WTC11 (cell line): ENCODE results near the gene ZNF366. TPM values are rescaled to one million over a fixed set of nuclear protein-coding genes. Genes with fewer than 3 reads are reported as not detected.

Experiments
- ATAC-seq: fragments of 200-7000 bp; cut with Tn5 transposase; 2 replicates; pipeline ENCODE4 v1.10.0; 2021; ENCODE audit warnings: mild to moderate bottlenecking, moderate library complexity
- CTCF ChIA-PET: fragments of 300-600 bp; sonication (Branson Sonifier 250); formaldehyde crosslinking; loops from one replicate; lab custom pipeline; 2021; ENCODE audit warnings: antibody characterized with exemption; lab: Charles Lee
- POLR2A ChIA-PET: fragments of 350-600 bp; sonication (Branson Sonifier 250); formaldehyde crosslinking; loops from one replicate; lab custom pipeline; 2021; ENCODE audit warnings: antibody characterized with exemption; lab: Charles Lee
- DNase-seq: peaks from one replicate; pipeline ENCODE4 v3.0.0; 2021; ENCODE audit warnings: low spot score
- H3K27ac Mint-ChIP-seq: 2 replicates; pipeline ENCODE4 v1.8.0; 2021; ENCODE audit warnings: mixed read lengths
- H3K27me3 Mint-ChIP-seq: 2 replicates; pipeline ENCODE4 v1.8.0; 2021; ENCODE audit warnings: low read depth, mild to moderate bottlenecking, moderate library complexity, mixed read lengths
- H3K36me3 Mint-ChIP-seq: 2 replicates; pipeline ENCODE4 v1.8.0; 2021; ENCODE audit warnings: mixed read lengths
- H3K4me1 Mint-ChIP-seq: 2 replicates; pipeline ENCODE4 v1.8.0; 2022; ENCODE audit warnings: mixed read lengths
- H3K4me3 Mint-ChIP-seq: 2 replicates; pipeline ENCODE4 v1.8.0; 2021; ENCODE audit warnings: mild to moderate bottlenecking, moderate library complexity, mixed read lengths
- H3K9me3 Mint-ChIP-seq: 2 replicates; pipeline ENCODE4 v1.8.0; 2021; ENCODE audit warnings: mixed read lengths
- AFF4 ChIP-seq: sonication (generic); formaldehyde crosslinking; IDR thresholded peaks from 2 replicates; pipeline ENCODE4 v1.8.1; 2023; ENCODE audit warnings: mild to moderate bottlenecking, missing genetic modification reagents, borderline replicate concordance
- AR ChIP-seq: fragments of 250-450 bp; sonication (Bioruptor Pico); IDR thresholded peaks from 2 replicates; pipeline ENCODE4 v1.9.0; 2021; ENCODE audit warnings: mild to moderate bottlenecking
- CBFB ChIP-seq: sonication (generic); formaldehyde crosslinking; IDR thresholded peaks from 2 replicates; pipeline ENCODE4 v1.8.1; 2022; ENCODE audit warnings: mild to moderate bottlenecking, low read depth, missing genetic modification reagents
- E2F5 ChIP-seq: sonication (generic); formaldehyde crosslinking; IDR thresholded peaks from 2 replicates; pipeline ENCODE4 v1.8.1; 2022; ENCODE audit warnings: mild to moderate bottlenecking, moderate library complexity, missing genetic modification reagents
- ELF4 ChIP-seq: sonication (generic); formaldehyde crosslinking; IDR thresholded peaks from 2 replicates; pipeline ENCODE4 v1.8.1; 2022; ENCODE audit warnings: low read depth, mild to moderate bottlenecking, moderate library complexity, missing genetic modification reagents
- EMX1 ChIP-seq: fragments of 250-450 bp; sonication (Bioruptor Pico); IDR thresholded peaks from 2 replicates; pipeline ENCODE4 v1.8.0; 2021; ENCODE audit warnings: mild to moderate bottlenecking
- NR1H2 ChIP-seq: sonication (generic); formaldehyde crosslinking; IDR thresholded peaks from 2 replicates; pipeline ENCODE4 v1.9.0; 2021; ENCODE audit warnings: mild to moderate bottlenecking, moderate library complexity, missing genetic modification reagents
- RELA ChIP-seq: sonication (generic); formaldehyde crosslinking; IDR thresholded peaks from 2 replicates; pipeline ENCODE4 v1.8.1; 2022; ENCODE audit warnings: missing genetic modification reagents, mild to moderate bottlenecking, borderline replicate concordance
- SP1 ChIP-seq: sonication (generic); formaldehyde crosslinking; conservative IDR thresholded peaks from 2 replicates; pipeline ENCODE4 v1.8.1; 2022; ENCODE audit warnings: missing genetic modification reagents
- TEAD1 ChIP-seq: sonication (generic); formaldehyde crosslinking; IDR thresholded peaks from 2 replicates; pipeline ENCODE4 v1.8.0; 2022; ENCODE audit warnings: mild to moderate bottlenecking, missing genetic modification reagents
- ZNF263 ChIP-seq: sonication (generic); formaldehyde crosslinking; IDR thresholded peaks from 2 replicates; pipeline ENCODE4 v1.8.1; 2022; ENCODE audit warnings: low read depth, mild to moderate bottlenecking, moderate library complexity, missing genetic modification reagents
- ZNF423 ChIP-seq: fragments of 250-450 bp; sonication (Bioruptor Pico); IDR thresholded peaks from 2 replicates; pipeline ENCODE4 v2.1.2; 2022; ENCODE audit warnings: mild to moderate bottlenecking, moderate library complexity
- ZNF425 ChIP-seq: fragments of 250-450 bp; sonication (Bioruptor Pico); conservative IDR thresholded peaks from 2 replicates; pipeline ENCODE4 v1.9.0; 2021; ENCODE audit warnings: mild to moderate bottlenecking
- total RNA-seq: library from RNA; stranded (reverse); gene quantifications from 3 replicates; pipeline ENCODE4 v1.2.3, GENCODE V29; 2021
- TF ChIP-seq, protein P1 (sequence below): sonication (generic); formaldehyde crosslinking; IDR thresholded peaks from 2 replicates; pipeline ENCODE4 v1.8.0; 2022; ENCODE audit warnings: mild to moderate bottlenecking, missing genetic modification reagents
- TF ChIP-seq, protein P2 (sequence below): fragments of 250-450 bp; sonication (Bioruptor Pico); IDR thresholded peaks from 2 replicates; pipeline ENCODE4 v1.8.0; 2021; ENCODE audit warnings: mild to moderate bottlenecking
- TF ChIP-seq, protein P3 (sequence below): sonication (generic); formaldehyde crosslinking; conservative IDR thresholded peaks from 2 replicates; pipeline ENCODE4 v1.8.1; 2022; ENCODE audit warnings: mild to moderate bottlenecking, missing genetic modification reagents
- TF ChIP-seq, protein P4 (sequence below): sonication (generic); formaldehyde crosslinking; IDR thresholded peaks from 2 replicates; pipeline ENCODE4 v1.8.0; 2022; ENCODE audit warnings: missing genetic modification reagents

ZNF366 gene
- total RNA-seq, 1 experiment from 2014 or later = not detected

DNA sequence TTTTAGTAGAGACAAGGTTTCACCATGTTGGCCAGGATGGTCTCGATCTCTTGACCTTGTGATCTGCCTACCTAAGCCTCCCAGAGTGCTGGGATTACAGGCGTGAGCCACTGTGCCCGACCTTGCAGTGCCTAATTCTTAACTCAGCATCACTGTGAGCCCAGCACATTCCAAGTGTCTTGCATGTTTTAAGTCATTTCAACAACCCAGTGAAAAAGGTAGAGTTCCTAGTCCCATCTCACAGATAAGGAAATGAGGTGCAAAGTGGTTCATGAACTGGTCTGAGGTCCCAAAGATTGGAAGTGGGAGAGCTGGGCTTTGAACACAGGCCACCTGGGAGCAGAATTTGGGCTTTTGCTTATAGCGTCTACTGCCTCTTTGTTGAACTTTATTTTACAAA is 68.0 kb downstream of the ZNF366 start:
- no peak for ATAC-seq
- ChIA-PET POLR2A (no interaction called here), CTCF (no interaction called here)
- Mint-ChIP-seq H3K36me3 (no peaks in the 10 kb centered on the region), H3K4me1 (peaks cover 4% of the 10 kb centered on the region), H3K27me3 (no peaks in the 10 kb centered on the region), H3K9me3 (no peaks in the 10 kb centered on the region), H3K27ac (no peak overlapping the region)
- DNase-seq = no peak
- TF ChIP-seq EMX1 = no peak
- TF ChIP-seq, protein P1, sequence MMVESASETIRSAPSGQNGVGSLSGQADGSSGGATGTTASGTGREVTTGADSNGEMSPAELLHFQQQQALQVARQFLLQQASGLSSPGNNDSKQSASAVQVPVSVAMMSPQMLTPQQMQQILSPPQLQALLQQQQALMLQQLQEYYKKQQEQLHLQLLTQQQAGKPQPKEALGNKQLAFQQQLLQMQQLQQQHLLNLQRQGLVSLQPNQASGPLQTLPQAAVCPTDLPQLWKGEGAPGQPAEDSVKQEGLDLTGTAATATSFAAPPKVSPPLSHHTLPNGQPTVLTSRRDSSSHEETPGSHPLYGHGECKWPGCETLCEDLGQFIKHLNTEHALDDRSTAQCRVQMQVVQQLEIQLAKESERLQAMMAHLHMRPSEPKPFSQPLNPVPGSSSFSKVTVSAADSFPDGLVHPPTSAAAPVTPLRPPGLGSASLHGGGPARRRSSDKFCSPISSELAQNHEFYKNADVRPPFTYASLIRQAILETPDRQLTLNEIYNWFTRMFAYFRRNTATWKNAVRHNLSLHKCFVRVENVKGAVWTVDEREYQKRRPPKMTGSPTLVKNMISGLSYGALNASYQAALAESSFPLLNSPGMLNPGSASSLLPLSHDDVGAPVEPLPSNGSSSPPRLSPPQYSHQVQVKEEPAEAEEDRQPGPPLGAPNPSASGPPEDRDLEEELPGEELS (CRISPR knock-in tag) = no peak
- TF ChIP-seq E2F5 (CRISPR knock-in tag) = no peak
- no peak for TF ChIP-seq SP1
- TF ChIP-seq ZNF423 (CRISPR knock-in tag) = no peak
- TF ChIP-seq, all 79 proteins: peak for 0
- H3K4me3 Mint-ChIP-seq = no peak overlapping the region

DNA sequence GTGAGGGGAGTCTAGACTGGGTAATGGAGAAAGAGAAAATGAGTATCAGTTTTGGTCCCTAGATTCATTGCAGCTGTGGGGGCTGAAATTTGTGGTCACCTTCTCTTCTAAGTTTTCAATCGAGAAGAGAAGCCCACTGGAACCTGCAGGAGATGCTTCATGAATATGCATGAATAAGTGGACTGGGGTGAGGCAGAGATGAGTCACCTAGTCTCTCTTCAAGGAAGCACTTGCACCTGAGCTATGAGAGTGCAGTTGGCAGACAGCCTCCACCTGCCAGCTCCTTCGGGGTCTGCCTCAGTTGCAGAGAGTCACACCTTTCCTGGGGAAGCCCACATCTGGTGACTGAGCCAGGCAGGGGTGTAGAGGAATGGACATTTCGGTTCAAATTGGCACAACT is 69.1 kb downstream of the ZNF366 start:
- H3K4me3 Mint-ChIP-seq = no peak overlapping the region
- no peaks in the 10 kb centered on the region; the same call in 1 of the 2 replicates for H3K4me1 Mint-ChIP-seq
- no peaks in the 10 kb centered on the region for H3K36me3 Mint-ChIP-seq
- POLR2A ChIA-PET = no interaction called here
- H3K9me3 Mint-ChIP-seq = no peaks in the 10 kb centered on the region
- DNase-seq (no peak), ATAC-seq (no peak)
- CTCF ChIA-PET = no interaction called here
- H3K27ac Mint-ChIP-seq = no peak overlapping the region
- no peaks in the 10 kb centered on the region for H3K27me3 Mint-ChIP-seq
- TF ChIP-seq ZNF263 (CRISPR knock-in tag) (no peak), ZNF425 (CRISPR knock-in tag) (no peak), TEAD1 (CRISPR knock-in tag) (no peak), RELA (no peak), AFF4 (CRISPR knock-in tag) (no peak), NR1H2 (CRISPR knock-in tag) (no peak), AR (CRISPR knock-in tag) (no peak), CBFB (no peak), ELF4 (no peak)
- TF ChIP-seq, protein P2, sequence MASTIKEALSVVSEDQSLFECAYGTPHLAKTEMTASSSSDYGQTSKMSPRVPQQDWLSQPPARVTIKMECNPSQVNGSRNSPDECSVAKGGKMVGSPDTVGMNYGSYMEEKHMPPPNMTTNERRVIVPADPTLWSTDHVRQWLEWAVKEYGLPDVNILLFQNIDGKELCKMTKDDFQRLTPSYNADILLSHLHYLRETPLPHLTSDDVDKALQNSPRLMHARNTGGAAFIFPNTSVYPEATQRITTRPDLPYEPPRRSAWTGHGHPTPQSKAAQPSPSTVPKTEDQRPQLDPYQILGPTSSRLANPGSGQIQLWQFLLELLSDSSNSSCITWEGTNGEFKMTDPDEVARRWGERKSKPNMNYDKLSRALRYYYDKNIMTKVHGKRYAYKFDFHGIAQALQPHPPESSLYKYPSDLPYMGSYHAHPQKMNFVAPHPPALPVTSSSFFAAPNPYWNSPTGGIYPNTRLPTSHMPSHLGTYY (CRISPR knock-in tag) = no peak
- TF ChIP-seq, protein P3, sequence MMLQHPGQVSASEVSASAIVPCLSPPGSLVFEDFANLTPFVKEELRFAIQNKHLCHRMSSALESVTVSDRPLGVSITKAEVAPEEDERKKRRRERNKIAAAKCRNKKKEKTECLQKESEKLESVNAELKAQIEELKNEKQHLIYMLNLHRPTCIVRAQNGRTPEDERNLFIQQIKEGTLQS (CRISPR knock-in tag) = no peak
- TF ChIP-seq, protein P4, sequence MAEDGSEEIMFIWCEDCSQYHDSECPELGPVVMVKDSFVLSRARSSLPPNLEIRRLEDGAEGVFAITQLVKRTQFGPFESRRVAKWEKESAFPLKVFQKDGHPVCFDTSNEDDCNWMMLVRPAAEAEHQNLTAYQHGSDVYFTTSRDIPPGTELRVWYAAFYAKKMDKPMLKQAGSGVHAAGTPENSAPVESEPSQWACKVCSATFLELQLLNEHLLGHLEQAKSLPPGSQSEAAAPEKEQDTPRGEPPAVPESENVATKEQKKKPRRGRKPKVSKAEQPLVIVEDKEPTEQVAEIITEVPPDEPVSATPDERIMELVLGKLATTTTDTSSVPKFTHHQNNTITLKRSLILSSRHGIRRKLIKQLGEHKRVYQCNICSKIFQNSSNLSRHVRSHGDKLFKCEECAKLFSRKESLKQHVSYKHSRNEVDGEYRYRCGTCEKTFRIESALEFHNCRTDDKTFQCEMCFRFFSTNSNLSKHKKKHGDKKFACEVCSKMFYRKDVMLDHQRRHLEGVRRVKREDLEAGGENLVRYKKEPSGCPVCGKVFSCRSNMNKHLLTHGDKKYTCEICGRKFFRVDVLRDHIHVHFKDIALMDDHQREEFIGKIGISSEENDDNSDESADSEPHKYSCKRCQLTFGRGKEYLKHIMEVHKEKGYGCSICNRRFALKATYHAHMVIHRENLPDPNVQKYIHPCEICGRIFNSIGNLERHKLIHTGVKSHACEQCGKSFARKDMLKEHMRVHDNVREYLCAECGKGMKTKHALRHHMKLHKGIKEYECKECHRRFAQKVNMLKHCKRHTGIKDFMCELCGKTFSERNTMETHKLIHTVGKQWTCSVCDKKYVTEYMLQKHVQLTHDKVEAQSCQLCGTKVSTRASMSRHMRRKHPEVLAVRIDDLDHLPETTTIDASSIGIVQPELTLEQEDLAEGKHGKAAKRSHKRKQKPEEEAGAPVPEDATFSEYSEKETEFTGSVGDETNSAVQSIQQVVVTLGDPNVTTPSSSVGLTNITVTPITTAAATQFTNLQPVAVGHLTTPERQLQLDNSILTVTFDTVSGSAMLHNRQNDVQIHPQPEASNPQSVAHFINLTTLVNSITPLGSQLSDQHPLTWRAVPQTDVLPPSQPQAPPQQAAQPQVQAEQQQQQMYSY (CRISPR knock-in tag) = no peak
